Glomerular visceral epithelial cell (primary cell): ENCODE results near the gene KRTAP10-2.
"Not testable (repeated sequence)": the region's sequence is repeated elsewhere in the genome, so short reads cannot be mapped to it uniquely, and the experiment has no call there.

Experiments
- DNase-seq: peaks from one replicate; pipeline ENCODE4 v3.0.0-alpha.2; 2016; ENCODE audit errors: extremely low spot score

The KRTAP10-2 gene

GRCh38 chr21:44583089-44583799 is 31.9 kb upstream of the KRTAP10-2 start:
- no peak for DNase-seq

GRCh38 chr21:44582055-44582454 is 30.8 kb upstream of the KRTAP10-2 start:
- no peak for DNase-seq

GRCh38 chr21:44581158-44581557 is 29.9 kb upstream of the KRTAP10-2 start:
- DNase-seq, result no peak

- DNase-seq, result not testable (repeated sequence)
Measured at GRCh38 chr21:44580231-44580821, 29.0 kb upstream of the KRTAP10-2 start, which contains the start of gene KRTAP10-5. KRTAP10-5 (minus strand) TSS chr21:44580604; CDS start chr21:44580578, 26 bp downstream.

- no peak for DNase-seq
Measured at GRCh38 chr21:44579833-44580144, 28.5 kb upstream of the KRTAP10-2 start.

GRCh38 chr21:44579056-44579832 is 27.9 kb upstream of the KRTAP10-2 start:
- DNase-seq, result no peak

GRCh38 chr21:44578371-44579055 is 27.2 kb upstream of the KRTAP10-2 start:
- DNase-seq, result no peak

- DNase-seq, result no peak
Measured at GRCh38 chr21:44576025-44576420, 24.7 kb upstream of the KRTAP10-2 start.

GRCh38 chr21:44575307-44576024 is 24.2 kb upstream of the KRTAP10-2 start:
- DNase-seq, result no peak

- DNase-seq, result no peak
Measured at GRCh38 chr21:44574457-44575306, 23.4 kb upstream of the KRTAP10-2 start.

- DNase-seq, result not testable (repeated sequence)
Measured at GRCh38 chr21:44573630-44574456, 22.5 kb upstream of the KRTAP10-2 start, which contains the start of gene KRTAP10-4. KRTAP10-4 (plus strand) TSS chr21:44573729; CDS start chr21:44573759, 30 bp downstream.

- no peak for DNase-seq
Measured at GRCh38 chr21:44572959-44573583, 21.8 kb upstream of the KRTAP10-2 start.

GRCh38 chr21:44571844-44572782 is 20.8 kb upstream of the KRTAP10-2 start:
- DNase-seq, result no peak

- DNase-seq, result no peak
Measured at GRCh38 chr21:44571296-44571695, 20.0 kb upstream of the KRTAP10-2 start.

GRCh38 chr21:44569861-44570517 is 18.7 kb upstream of the KRTAP10-2 start:
- no peak for DNase-seq

GRCh38 chr21:44568667-44569556 is 17.6 kb upstream of the KRTAP10-2 start:
- DNase-seq, result no peak
